Smooth muscle cell (in vitro differentiated cells): Measurements from ENCODE around the gene OR6P1. TPM values are rescaled to one million over a fixed set of nuclear protein-coding genes. Genes with fewer than 3 reads are reported as not detected.

Experiments used
- DNase-seq: peaks from one replicate; lab custom pipeline; 2025; ENCODE audit not compliant: unreplicated experiment; lab: John Stamatoyannopoulos, UW
- H2AFZ ChIP-seq: fragments of 200-600 bp; sonication (generic); 2 replicates; pipeline ENCODE4 v1.6.0; 2016; ENCODE audit warnings: antibody characterized with exemption, low read depth, mild to moderate bottlenecking
- H3F3A ChIP-seq: fragments of 200-600 bp; sonication (generic); 2 replicates; pipeline ENCODE4 v1.6.0; 2017; ENCODE audit warnings: antibody characterized with exemption, low read depth
- H3K27ac ChIP-seq: fragments of 200-600 bp; sonication (generic); 2 replicates; pipeline ENCODE4 v1.5.1; 2016; ENCODE audit warnings: low read depth, mild to moderate bottlenecking
- H3K27me3 ChIP-seq: fragments of 200-600 bp; sonication (generic); 2 replicates; pipeline ENCODE4 v1.6.1; 2016; ENCODE audit warnings: low read depth, mild to moderate bottlenecking
- H3K36me3 ChIP-seq: fragments of 200-600 bp; sonication (generic); 2 replicates; pipeline ENCODE4 v1.5.1; 2016; ENCODE audit warnings: low read depth
- H3K4me1 ChIP-seq: fragments of 200-600 bp; sonication (generic); 2 replicates; pipeline ENCODE4 v1.5.1; 2016; ENCODE audit warnings: low read depth
- H3K4me2 ChIP-seq: fragments of 200-600 bp; sonication (generic); 2 replicates; pipeline ENCODE4 v1.6.0; 2016; ENCODE audit warnings: mild to moderate bottlenecking
- H3K4me3 ChIP-seq: fragments of 200-600 bp; sonication (generic); 2 replicates; pipeline ENCODE4 v1.5.1; 2016; ENCODE audit warnings: mild to moderate bottlenecking
- H3K79me2 ChIP-seq: fragments of 200-600 bp; sonication (generic); 2 replicates; pipeline ENCODE4 v1.6.0; 2016; ENCODE audit warnings: low read depth, mild to moderate bottlenecking
- H3K9ac ChIP-seq: fragments of 200-600 bp; sonication (generic); 2 replicates; pipeline ENCODE4 v1.6.0; 2016; ENCODE audit warnings: low read depth
- H3K9me3 ChIP-seq: fragments of 200-600 bp; sonication (generic); replicated peaks from 2 replicates; pipeline ENCODE4 v1.5.1; 2016; ENCODE audit warnings: low read depth
- H4K20me1 ChIP-seq: fragments of 200-600 bp; sonication (generic); 2 replicates; pipeline ENCODE4 v1.6.0; 2016; ENCODE audit warnings: low read depth
- WGBS: methylation state at CpG from one replicate; pipeline ENCODE4 v1.1.7; 2016; ENCODE audit warnings: low lambda C conversion rate; 5-methylcytosine and 5-hydroxymethylcytosine counted together
- polyA plus RNA-seq: library from polyadenylated mRNA; unstranded; fragments of >200 nt; fragmentation: Nextera tagmentation; extraction: Ambion mirVana; gene quantifications from 2 replicates; pipeline ENCODE4 v1.2.1, GENCODE V29; 2016
- total RNA-seq: library from RNA; depleted of rRNA; stranded (reverse); fragments of >200 nt; gene quantifications from 2 replicates; pipeline ENCODE4 v1.2.3, GENCODE V29; 2014
- TF ChIP-seq, protein P1 (sequence below): fragments of 200-600 bp; sonication (generic); IDR thresholded peaks from 2 replicates; pipeline ENCODE4 v1.5.1; 2017; ENCODE audit warnings: borderline replicate concordance, mild to moderate bottlenecking, antibody characterized with exemption; ENCODE audit not compliant: insufficient read depth, poor library complexity, severe bottlenecking

OR6P1 gene, protein sequence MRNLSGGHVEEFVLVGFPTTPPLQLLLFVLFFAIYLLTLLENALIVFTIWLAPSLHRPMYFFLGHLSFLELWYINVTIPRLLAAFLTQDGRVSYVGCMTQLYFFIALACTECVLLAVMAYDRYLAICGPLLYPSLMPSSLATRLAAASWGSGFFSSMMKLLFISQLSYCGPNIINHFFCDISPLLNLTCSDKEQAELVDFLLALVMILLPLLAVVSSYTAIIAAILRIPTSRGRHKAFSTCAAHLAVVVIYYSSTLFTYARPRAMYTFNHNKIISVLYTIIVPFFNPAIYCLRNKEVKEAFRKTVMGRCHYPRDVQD
- total RNA-seq, result not detected in 2 replicates
- polyA plus RNA-seq, result not detected in 2 replicates

DNA sequence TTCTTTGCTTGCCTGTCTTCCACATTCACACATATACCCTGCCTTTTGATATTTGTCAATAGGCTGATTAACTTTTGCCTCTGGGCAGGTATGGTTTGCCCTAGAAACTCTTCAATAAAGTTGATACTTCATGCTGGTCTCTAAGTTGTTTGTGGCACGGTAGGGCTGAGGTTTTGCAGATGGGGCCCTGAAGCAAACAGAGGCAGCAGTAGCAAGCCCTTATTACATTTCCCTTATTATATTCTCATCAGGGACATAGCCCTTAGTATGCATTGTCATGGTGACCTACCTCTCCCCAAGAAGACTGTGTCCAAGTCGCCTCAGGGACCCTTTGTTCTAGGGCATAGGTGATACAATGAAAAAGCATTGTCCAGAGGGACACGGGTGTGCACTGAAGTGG is at the start of gene OR6P1:
OR6P1 (minus strand) TSS at position 101 of the 400 bp plus-strand sequence. CDS start 6,976 bp downstream, outside the sequence.
- TF ChIP-seq, protein P1, sequence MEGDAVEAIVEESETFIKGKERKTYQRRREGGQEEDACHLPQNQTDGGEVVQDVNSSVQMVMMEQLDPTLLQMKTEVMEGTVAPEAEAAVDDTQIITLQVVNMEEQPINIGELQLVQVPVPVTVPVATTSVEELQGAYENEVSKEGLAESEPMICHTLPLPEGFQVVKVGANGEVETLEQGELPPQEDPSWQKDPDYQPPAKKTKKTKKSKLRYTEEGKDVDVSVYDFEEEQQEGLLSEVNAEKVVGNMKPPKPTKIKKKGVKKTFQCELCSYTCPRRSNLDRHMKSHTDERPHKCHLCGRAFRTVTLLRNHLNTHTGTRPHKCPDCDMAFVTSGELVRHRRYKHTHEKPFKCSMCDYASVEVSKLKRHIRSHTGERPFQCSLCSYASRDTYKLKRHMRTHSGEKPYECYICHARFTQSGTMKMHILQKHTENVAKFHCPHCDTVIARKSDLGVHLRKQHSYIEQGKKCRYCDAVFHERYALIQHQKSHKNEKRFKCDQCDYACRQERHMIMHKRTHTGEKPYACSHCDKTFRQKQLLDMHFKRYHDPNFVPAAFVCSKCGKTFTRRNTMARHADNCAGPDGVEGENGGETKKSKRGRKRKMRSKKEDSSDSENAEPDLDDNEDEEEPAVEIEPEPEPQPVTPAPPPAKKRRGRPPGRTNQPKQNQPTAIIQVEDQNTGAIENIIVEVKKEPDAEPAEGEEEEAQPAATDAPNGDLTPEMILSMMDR, result no peak
- no peak within 1 kb of the TSS for H3K9ac ChIP-seq
- H3K4me1 ChIP-seq, result no peaks in the 10 kb centered on the region
- no peaks in the 10 kb centered on the region for H3F3A ChIP-seq
- no peak within 1 kb of the TSS for H3K4me3 ChIP-seq
- no peaks in the 10 kb centered on the region for H3K79me2 ChIP-seq
- H3K9me3 ChIP-seq, result no peaks in the 10 kb centered on the region
- H3K4me2 ChIP-seq, result no peak within 1 kb of the TSS
- no peak within 1 kb of the TSS for H3K27ac ChIP-seq
- 87% methylated on average over 3 of the region's 3 CpGs for WGBS
- no peaks in the 10 kb centered on the region for H3K36me3 ChIP-seq
- H3K27me3 ChIP-seq, result no peaks in the 10 kb centered on the region
- no peak for DNase-seq
- H2AFZ ChIP-seq, result no peak within 1 kb of the TSS
- no peaks in the 10 kb centered on the region for H4K20me1 ChIP-seq

DNA sequence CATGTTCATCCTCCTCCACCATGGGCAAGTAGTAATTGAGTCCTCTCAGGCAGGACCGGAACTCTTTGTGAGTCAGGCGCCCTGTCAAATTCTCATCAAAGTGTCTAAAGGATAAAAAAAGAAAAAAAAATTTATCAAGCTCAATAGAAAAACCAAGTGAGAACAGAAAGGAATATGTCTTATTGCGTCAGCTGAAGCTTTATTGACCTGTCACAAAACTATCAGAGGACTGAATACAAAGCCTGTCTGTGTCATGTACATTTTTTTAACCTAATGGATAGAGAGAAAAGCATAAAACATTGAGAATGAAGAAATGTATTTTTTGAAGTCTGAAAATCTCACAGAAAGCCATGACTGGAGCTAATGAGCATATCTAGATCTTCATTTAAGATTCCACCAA is 43.4 kb upstream of the OR6P1 start:
- H3K9me3 ChIP-seq, result no peaks in the 10 kb centered on the region
- H3K4me3 ChIP-seq, result no peak overlapping the region
- peaks cover 3% of the 10 kb centered on the region for H3K27me3 ChIP-seq
- no peak overlapping the region for H3K9ac ChIP-seq
- H3K4me2 ChIP-seq, result no peak overlapping the region
- TF ChIP-seq, protein P1, result no peak
- no peaks in the 10 kb centered on the region for H3K36me3 ChIP-seq
- H3K79me2 ChIP-seq, result no peaks in the 10 kb centered on the region
- no peak for DNase-seq
- H2AFZ ChIP-seq, result no peak overlapping the region
- H3K27ac ChIP-seq, result no peak overlapping the region
- H3F3A ChIP-seq, result no peaks in the 10 kb centered on the region
- H3K4me1 ChIP-seq, result no peaks in the 10 kb centered on the region
- 92% methylated on average over 3 of the region's 3 CpGs for WGBS
- H4K20me1 ChIP-seq, result no peaks in the 10 kb centered on the region

DNA sequence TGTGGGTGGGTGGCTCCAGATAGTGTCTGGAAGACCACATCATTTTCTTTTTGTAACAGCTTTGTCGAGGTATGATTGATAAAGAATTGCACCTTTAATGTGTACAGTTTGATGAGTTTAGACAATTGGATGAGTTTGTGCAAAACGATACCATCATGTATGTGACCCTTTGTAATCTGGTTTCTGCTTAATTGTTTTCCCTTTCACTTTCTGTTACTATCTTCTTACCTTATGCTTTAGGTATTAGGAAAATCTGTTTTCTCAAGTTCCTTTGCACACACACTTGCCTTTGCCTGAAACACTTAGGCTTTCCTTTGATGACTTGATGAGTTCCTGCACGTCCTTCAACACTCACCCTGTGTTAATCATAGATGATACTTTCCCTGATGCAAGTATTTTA is 41.5 kb upstream of the OR6P1 start:
- Histone ChIP-seq H3K36me3 (no peaks in the 10 kb centered on the region), H3K27ac (no peak overlapping the region), H3K27me3 (peaks cover 3% of the 10 kb centered on the region), H3F3A (no peaks in the 10 kb centered on the region), H3K9me3 (no peaks in the 10 kb centered on the region), H2AFZ (no peak overlapping the region), H3K4me2 (no peak overlapping the region), H3K4me3 (no peak overlapping the region), H3K4me1 (no peaks in the 10 kb centered on the region), H3K79me2 (no peaks in the 10 kb centered on the region), H4K20me1 (no peaks in the 10 kb centered on the region), H3K9ac (no peak overlapping the region)
- DNase-seq, result no peak
- TF ChIP-seq, protein P1, result no peak
- 75% methylated on average over 3 of the region's 3 CpGs for WGBS

DNA sequence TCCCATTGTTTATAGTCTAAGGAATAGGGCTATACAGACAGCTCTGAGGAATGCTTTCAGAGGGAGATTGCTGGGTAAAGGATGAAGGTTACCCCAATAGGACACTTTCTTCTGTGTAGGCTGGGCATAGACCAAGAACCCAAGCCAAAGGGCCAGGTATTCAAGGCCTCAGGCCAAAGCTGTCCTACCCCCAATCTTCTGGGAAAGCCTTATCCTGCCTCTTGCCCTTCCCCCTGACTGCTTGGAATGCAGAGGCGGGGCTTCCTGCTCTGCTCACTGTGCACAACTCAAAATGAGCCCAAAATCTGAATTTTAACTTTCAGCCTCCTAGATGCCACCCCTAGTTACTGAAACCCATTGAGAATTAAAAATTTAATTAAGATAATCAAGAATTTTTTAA is 36.9 kb upstream of the OR6P1 start:
- Histone ChIP-seq H3K4me3 (no peak overlapping the region), H3K79me2 (no peaks in the 10 kb centered on the region), H3K27ac (no peak overlapping the region), H3K9ac (no peak overlapping the region), H3F3A (no peaks in the 10 kb centered on the region), H3K27me3 (no peaks in the 10 kb centered on the region), H4K20me1 (no peaks in the 10 kb centered on the region), H2AFZ (no peak overlapping the region), H3K9me3 (no peaks in the 10 kb centered on the region), H3K36me3 (no peaks in the 10 kb centered on the region), H3K4me1 (no peaks in the 10 kb centered on the region), H3K4me2 (no peak overlapping the region)
- DNase-seq, result no peak
- 88% methylated on average over 1 of the region's 1 CpG for WGBS
- TF ChIP-seq, protein P1, result no peak
